Measurements from ENCODE around the gene PITPNC1. TPM values are rescaled to one million over a fixed set of nuclear protein-coding genes. Genes with fewer than 3 reads are reported as not detected.

Gene PITPNC1
- total and polyA plus RNA-seq, 2 donors (not counting 1 experiment from before 2014, with no cell fraction given) = 4.7 to 26.1 TPM

DNA sequence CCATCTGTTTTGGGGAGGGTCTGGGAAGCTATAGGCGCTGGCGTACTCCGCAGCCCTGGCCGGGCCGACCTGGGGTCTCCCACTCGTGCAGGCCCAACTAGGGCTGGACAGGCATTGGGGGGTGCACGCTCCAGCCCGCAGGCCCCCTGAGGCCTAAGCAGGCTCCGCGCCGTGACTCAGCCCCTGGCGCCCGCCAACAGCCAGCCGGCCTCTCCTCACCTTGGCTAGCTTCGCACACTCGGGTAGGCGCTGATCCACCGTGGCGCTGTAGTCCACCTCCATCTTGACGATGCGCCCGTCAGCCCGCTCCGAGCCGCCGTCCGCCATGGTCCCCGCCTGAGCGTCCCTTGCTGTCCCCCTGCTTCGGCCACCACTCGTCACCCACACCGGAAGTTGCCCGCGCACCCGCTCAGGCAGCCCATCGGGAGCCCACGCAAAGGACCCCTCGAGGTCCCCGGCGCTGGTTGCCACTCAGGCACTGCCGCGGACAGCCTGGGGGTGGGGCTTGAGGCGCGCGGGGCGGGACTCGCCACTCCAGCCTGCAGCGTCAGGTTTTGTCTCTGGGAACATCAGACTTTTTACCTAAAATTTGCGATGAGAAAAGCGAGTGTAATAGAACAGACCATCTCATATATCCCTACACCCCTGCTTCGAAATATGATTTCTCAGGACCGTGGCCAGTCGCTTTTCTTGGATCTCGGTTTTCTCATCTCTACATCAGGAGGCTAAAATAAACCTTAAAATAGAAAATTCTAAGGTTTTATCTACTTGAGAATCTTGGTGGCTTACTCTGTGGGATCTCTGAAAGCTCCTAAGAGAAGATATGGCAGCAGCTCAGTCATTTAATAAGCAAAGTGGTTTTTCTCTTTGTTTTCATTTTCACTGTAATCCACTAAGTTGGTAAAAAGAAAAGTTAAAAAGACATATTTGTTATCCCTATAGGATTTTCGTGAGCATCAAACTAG is 10.6 kb upstream of the PITPNC1 start, which contains the start of gene PSMD12:
Gene PSMD12 (minus strand): TSS at position 385 of the 965 bp plus-strand sequence. CDS start 58 bp downstream, at position 327.
- Histone ChIP-seq H2AFZ (ENCODE audit: insufficient read depth, low read depth, low read length, poor library complexity, severe bottlenecking) (peak within 1 kb of the TSS; percentile 88), H3K4me1 (ENCODE audit: control insufficient read depth in 2 of 2, insufficient read depth in 2 of 2, low read length in 2 of 2) (peaks cover 21 to 22% of the 10 kb centered on the region in 2 donors), H3K27ac (ENCODE audit: low read length in 2 of 2) (peak within 1 kb of the TSS; percentile 85), H3K4me3 (ENCODE audit: control extremely low read depth in 1 of 5, extremely low read depth in 1 of 5, insufficient read depth in 1 of 5, low read depth in 2 of 5, low read length in 4 of 5) (peak within 1 kb of the TSS; percentile 83 to 97 (median 94)), H3K36me3 (replicated peaks in 1 of 2; ENCODE audit: control extremely low read depth in 1 of 2, control insufficient read depth in 1 of 2, extremely low read depth in 1 of 2, insufficient read depth in 2 of 2, low read length in 1 of 2) (peaks cover 0 to 5% of the 10 kb centered on the region in 2 experiments), H3K79me2 (ENCODE audit: control insufficient read depth, insufficient read depth, low read length) (peaks cover 54% of the 10 kb centered on the region), H3K9ac (ENCODE audit: low read length) (peak within 1 kb of the TSS; percentile 84), H3K4me2 (replicated peaks; ENCODE audit: low read depth, low read length, poor library complexity, severe bottlenecking) (peak within 1 kb of the TSS; percentile 74), H3K9me3 (ENCODE audit: control extremely low read depth in 1 of 3, control insufficient read depth in 2 of 3, insufficient read depth in 1 of 3, low read length in 2 of 3) (no peaks in the 10 kb centered on the region), H3K27me3 (replicated peaks in 1 of 4; ENCODE audit: control extremely low read depth in 1 of 4, control insufficient read depth in 3 of 4, insufficient read depth in 4 of 4, low read length in 3 of 4) (no peaks in the 10 kb centered on the region), H4K20me1 (ENCODE audit: control insufficient read depth, insufficient read depth, low read length, poor library complexity, severe bottlenecking) (peaks cover 15% of the 10 kb centered on the region)
- Mint-ChIP-seq H3K27ac (peak within 1 kb of the TSS; percentile 97), H3K4me1 (peaks cover 38% of the 10 kb centered on the region), H3K4me3 (peak within 1 kb of the TSS; percentile 98), H3K27me3 (no peaks in the 10 kb centered on the region), H3K9me3 (ENCODE audit: insufficient read depth) (no peaks in the 10 kb centered on the region)
- TF ChIP-seq, protein P1, sequence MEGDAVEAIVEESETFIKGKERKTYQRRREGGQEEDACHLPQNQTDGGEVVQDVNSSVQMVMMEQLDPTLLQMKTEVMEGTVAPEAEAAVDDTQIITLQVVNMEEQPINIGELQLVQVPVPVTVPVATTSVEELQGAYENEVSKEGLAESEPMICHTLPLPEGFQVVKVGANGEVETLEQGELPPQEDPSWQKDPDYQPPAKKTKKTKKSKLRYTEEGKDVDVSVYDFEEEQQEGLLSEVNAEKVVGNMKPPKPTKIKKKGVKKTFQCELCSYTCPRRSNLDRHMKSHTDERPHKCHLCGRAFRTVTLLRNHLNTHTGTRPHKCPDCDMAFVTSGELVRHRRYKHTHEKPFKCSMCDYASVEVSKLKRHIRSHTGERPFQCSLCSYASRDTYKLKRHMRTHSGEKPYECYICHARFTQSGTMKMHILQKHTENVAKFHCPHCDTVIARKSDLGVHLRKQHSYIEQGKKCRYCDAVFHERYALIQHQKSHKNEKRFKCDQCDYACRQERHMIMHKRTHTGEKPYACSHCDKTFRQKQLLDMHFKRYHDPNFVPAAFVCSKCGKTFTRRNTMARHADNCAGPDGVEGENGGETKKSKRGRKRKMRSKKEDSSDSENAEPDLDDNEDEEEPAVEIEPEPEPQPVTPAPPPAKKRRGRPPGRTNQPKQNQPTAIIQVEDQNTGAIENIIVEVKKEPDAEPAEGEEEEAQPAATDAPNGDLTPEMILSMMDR (IDR thresholded peaks at IDR 0.05) = no peak
- no peak for TF ChIP-seq EZH2 (IDR thresholded peaks at IDR 0.05; ENCODE audit: borderline replicate concordance, insufficient read depth, low read depth, low read length, poor library complexity, severe bottlenecking)
- ATAC-seq (ENCODE audit: low read depth) = peak; percentile 99
- CTCF ChIA-PET = interaction anchor here (0.9 to 9.0 kb wide), 5 partner anchors 10 to 109 kb away, joined by 3 to 66 read pairs (median 4); partner anchors contain the start of gene PITPNC1
- DNase-seq = peak; percentile 92
- WGBS (ENCODE audit: insufficient coverage) = under 1% methylated on average over 41 of the region's 55 CpGs
- POLR2A ChIA-PET = no interaction called here
- intact Hi-C loops (cut with micrococcal nuclease) = loop anchor here (1.0 to 2.0 kb wide), 2 partner anchors 11 to 122 kb away; partner anchors contain the start of genes HELZ and PITPNC1
